H1 (cell line): ENCODE measurements around the gene CYP3A7. TPM values are rescaled to one million over a fixed set of nuclear protein-coding genes. Genes with fewer than 3 reads are reported as not detected.

Source experiments
- FOSL1 ChIP-seq: IDR thresholded peaks from 2 replicates; pipeline ENCODE4 v1.6.1; 2011; ENCODE audit warnings: mild to moderate bottlenecking, low read depth, low read length, moderate library complexity; ENCODE audit not compliant: insufficient read depth
- HDAC6 ChIP-seq: IDR thresholded peaks from one replicate; pipeline ENCODE4 v1.7.1; 2012; ENCODE audit warnings: low read depth, mild to moderate bottlenecking, inconsistent platforms, low read length, moderate library complexity
- KDM1A ChIP-seq: fragments of 200-600, 300-600 bp; sonication (generic); IDR thresholded peaks from 2 replicates; pipeline ENCODE4 v1.7.1; 2016; ENCODE audit warnings: mild to moderate bottlenecking, low read length, borderline replicate concordance
- NRF1 ChIP-seq: IDR thresholded peaks from 2 replicates; pipeline ENCODE4 v1.6.1; 2011; ENCODE audit warnings: mild to moderate bottlenecking, low read depth, low read length, improper control_type of control experiment
- RNF2 ChIP-seq: fragments of 200-900, 300-1000 bp; sonication (generic); IDR thresholded peaks from 2 replicates; pipeline ENCODE4 v1.7.1; 2016; ENCODE audit warnings: borderline replicate concordance, low read depth, mild to moderate bottlenecking, antibody characterized with exemption, low read length; ENCODE audit not compliant: poor library complexity, severe bottlenecking; ENCODE audit errors: missing control alignments
- TCF12 ChIP-seq: IDR thresholded peaks from 2 replicates; pipeline ENCODE4 v1.6.1; 2011; ENCODE audit warnings: low read depth, mild to moderate bottlenecking, low read length
- polyA plus RNA-seq, 7 experiments: library from polyadenylated mRNA; depleted of rRNA in 3 of 7; stranded (reverse) in 5 of 7; unstranded in 2 of 7; fragments of >200 nt in 5 of 7; fragments of 200-250 nt in 2 of 7; gene quantifications; 1 replicate in 5 of 7; 2 replicates in 1 of 7; 4 replicates in 1 of 7; pipeline versions ENCODE4 v1.2.1 to v1.2.3, GENCODE V29; 2011 to 2013; ENCODE audit warnings: missing spikeins in 2 of 7, mixed read lengths in 2 of 7
- total RNA-seq: library from RNA; stranded (reverse); fragmentation: NEBNext Ultra II Directional; extraction: Animal tissue kit (Norgen Biotek cat#: 25700); gene quantifications from 2 replicates; pipeline ENCODE4 v1.2.1, GENCODE V29; 2021
- TF ChIP-seq, protein P1 (sequence below): IDR thresholded peaks from 2 replicates; pipeline ENCODE4 v1.6.1; 2011; ENCODE audit warnings: low read length, improper control_type of control experiment

The CYP3A7 gene
- total and polyA plus RNA-seq, 2 of the 8 experiments (the other 6 are each of a cell fraction or from before 2014, with no cell fraction given): not detected

- TF ChIP-seq KDM1A: no peak
- TF ChIP-seq FOSL1: no peak
- TF ChIP-seq NRF1: no peak
- no peak for TF ChIP-seq HDAC6
- no peak for TF ChIP-seq TCF12
- TF ChIP-seq, protein P1, sequence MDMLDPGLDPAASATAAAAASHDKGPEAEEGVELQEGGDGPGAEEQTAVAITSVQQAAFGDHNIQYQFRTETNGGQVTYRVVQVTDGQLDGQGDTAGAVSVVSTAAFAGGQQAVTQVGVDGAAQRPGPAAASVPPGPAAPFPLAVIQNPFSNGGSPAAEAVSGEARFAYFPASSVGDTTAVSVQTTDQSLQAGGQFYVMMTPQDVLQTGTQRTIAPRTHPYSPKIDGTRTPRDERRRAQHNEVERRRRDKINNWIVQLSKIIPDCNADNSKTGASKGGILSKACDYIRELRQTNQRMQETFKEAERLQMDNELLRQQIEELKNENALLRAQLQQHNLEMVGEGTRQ: no peak
- TF ChIP-seq RNF2: no peak
Measured at GRCh38 chr7:99768471-99768870, 33.5 kb upstream of the CYP3A7 start (continued).
